HCT116 (cell line): ENCODE data around the gene FAM53B. TPM values are rescaled to one million over a fixed set of nuclear protein-coding genes. Genes with fewer than 3 reads are reported as not detected.

Source experiments
- ATAC-seq: fragments of 200-7000 bp; cut with Tn5 transposase; 2 replicates; pipeline ENCODE4 v1.9.1; 2020; ENCODE audit warnings: mild to moderate bottlenecking, moderate library complexity
- BruUV-seq: library from RNA; stranded (reverse); fragments of 400-500 nt; replicated peaks from 2 replicates; lab custom pipeline; 2021; lab: Mats Ljungman, UMichigan
- CTCF ChIA-PET: fragments of 300-600 bp; sonication (Branson Sonifier 250); formaldehyde crosslinking; loops from one replicate; lab custom pipeline; 2021; ENCODE audit warnings: antibody characterized with exemption; lab: Charles Lee
- POLR2A ChIA-PET: fragments of 300-600, 350-600 bp; sonication (Branson Sonifier 250); formaldehyde crosslinking; loops from one replicate; lab custom pipeline; 2021; ENCODE audit warnings: antibody characterized with exemption; lab: Charles Lee
- RAD21 ChIA-PET, 2 experiments: fragments of 300-600 bp; sonication (Branson Sonifier 250); formaldehyde crosslinking; loops; one replicate each; lab custom pipeline; 2023; ENCODE audit warnings: low total read pairs in 2 of 2; ENCODE audit not compliant: uncharacterized antibody in 2 of 2, unreplicated experiment in 2 of 2, low non-redundant PET in 1 of 2; lab: Charles Lee
- DNase-seq: peaks from one replicate; pipeline ENCODE4 v3.0.0-alpha.2; 2010; ENCODE audit warnings: low read depth, low spot score
- H2AFZ ChIP-seq: fragments of 200-600 bp; shearing (Covaris generic), sonication (generic); 2 replicates; pipeline ENCODE4 v1.6.1; 2017; ENCODE audit warnings: low read depth, mixed run types, mixed read lengths, antibody characterized with exemption, low read length; ENCODE audit not compliant: poor library complexity, severe bottlenecking
- H3K27ac ChIP-seq: 2 replicates; pipeline ENCODE4 v1.5.1; 2012; ENCODE audit warnings: low read depth, low read length
- H3K27me3 ChIP-seq: fragments of 200-600 bp; sonication (generic); 2 replicates; pipeline ENCODE4 v1.6.1; 2016; ENCODE audit warnings: mixed run types, low read length, mixed read lengths; ENCODE audit not compliant: insufficient read depth
- H3K36me3 ChIP-seq, 2 experiments: fragments of 200-500 bp in 1 of 2; fragments of 200-600 bp in 1 of 2; sonication (Bioruptor generic) in 1 of 2; sonication (generic) in 1 of 2; 2 replicates each; pipeline versions ENCODE4 v1.5.1 to v1.6.1; 2014 to 2016; ENCODE audit warnings: low read length in 2 of 2, inconsistent platforms in 1 of 2, mixed read lengths in 1 of 2, mixed run types in 1 of 2; ENCODE audit not compliant: insufficient read depth in 2 of 2, control insufficient read depth in 1 of 2
- H3K4me1 ChIP-seq, 2 experiments: fragments of 200-600 bp in 1 of 2; sonication (generic) in 1 of 2; 2 replicates each; pipeline versions ENCODE4 v1.5.1 to v1.6.1; 2012 to 2017; ENCODE audit warnings: low read length in 2 of 2, inconsistent platforms in 1 of 2, mild to moderate bottlenecking in 1 of 2, mixed read lengths in 1 of 2, mixed run types in 1 of 2, moderate library complexity in 1 of 2; ENCODE audit not compliant: insufficient read depth in 2 of 2, control insufficient read depth in 1 of 2
- H3K4me2 ChIP-seq: fragments of 200-600 bp; sonication (generic); 2 replicates; pipeline ENCODE4 v1.6.1; 2017; ENCODE audit warnings: mixed run types, low read length, mixed read lengths
- H3K4me3 ChIP-seq, 2 experiments: fragments of 200-600 bp in 1 of 2; sonication (generic) in 1 of 2; replicated peaks in 1 of 2; 2 replicates each; pipeline ENCODE4 v1.5.1; 2011 to 2016; ENCODE audit warnings: low read length in 2 of 2, control low read depth in 1 of 2, low read depth in 1 of 2, mild to moderate bottlenecking in 1 of 2, mixed read lengths in 1 of 2, mixed run types in 1 of 2
- H3K79me2 ChIP-seq: fragments of 200-600 bp; sonication (generic); 2 replicates; pipeline ENCODE4 v1.6.1; 2017; ENCODE audit warnings: mild to moderate bottlenecking, mixed run types, low read length, moderate library complexity, mixed read lengths; ENCODE audit not compliant: insufficient read depth
- H3K9ac ChIP-seq: fragments of 200-600 bp; sonication (generic); 2 replicates; pipeline ENCODE4 v1.6.1; 2016; ENCODE audit warnings: low read length, mixed read lengths
- H3K9me2 ChIP-seq: fragments of 200-600 bp; sonication (generic), shearing (Covaris generic); 2 replicates; pipeline ENCODE4 v1.6.1; 2017; ENCODE audit warnings: mixed run types, mild to moderate bottlenecking, moderate library complexity; ENCODE audit not compliant: insufficient read depth
- H3K9me3 ChIP-seq, 2 experiments: fragments of 200-500 bp in 1 of 2; fragments of 200-600 bp in 1 of 2; sonication (Bioruptor generic) in 1 of 2; sonication (generic) in 1 of 2; 2 replicates each; pipeline ENCODE4 v1.6.1; 2014 to 2017; ENCODE audit warnings: low read length in 2 of 2, mixed read lengths in 2 of 2, inconsistent platforms in 1 of 2, low read depth in 1 of 2, mild to moderate bottlenecking in 1 of 2, mixed run types in 1 of 2, moderate library complexity in 1 of 2; ENCODE audit not compliant: control insufficient read depth in 1 of 2, insufficient read depth in 1 of 2
- H4K20me1 ChIP-seq: fragments of 200-600 bp; sonication (generic), shearing (Covaris generic); 2 replicates; pipeline ENCODE4 v1.6.1; 2017; ENCODE audit warnings: mixed run types, mild to moderate bottlenecking, moderate library complexity; ENCODE audit not compliant: insufficient read depth
- CBX3 ChIP-seq: IDR thresholded peaks from 2 replicates; pipeline ENCODE4 v1.6.1; 2012; ENCODE audit warnings: low read depth
- CEBPB ChIP-seq: IDR thresholded peaks from 2 replicates; pipeline ENCODE4 v1.6.1; 2012; ENCODE audit warnings: low read depth
- ELF1 ChIP-seq: IDR thresholded peaks from 2 replicates; pipeline ENCODE4 v1.6.1; 2012; ENCODE audit warnings: low read depth, borderline replicate concordance
- EZH2phosphoT487 ChIP-seq: fragments of 200-600 bp; IDR thresholded peaks from 2 replicates; pipeline ENCODE4 v1.6.1; 2018; ENCODE audit warnings: antibody characterized with exemption, borderline replicate concordance
- JUND ChIP-seq: IDR thresholded peaks from 2 replicates; pipeline ENCODE4 v1.6.1; 2012
- POLR2A ChIP-seq: IDR thresholded peaks from 2 replicates; pipeline ENCODE4 v1.7.0; 2011; ENCODE audit warnings: borderline replicate concordance; ENCODE audit not compliant: insufficient read depth, insufficient read length; ENCODE audit errors: extremely low read depth
- RAD21 ChIP-seq: IDR thresholded peaks from 2 replicates; pipeline ENCODE4 v1.6.1; 2012; ENCODE audit warnings: low read depth, mild to moderate bottlenecking
- REST ChIP-seq: IDR thresholded peaks from 2 replicates; pipeline ENCODE4 v1.6.1; 2012; ENCODE audit warnings: low read depth
- SIN3A ChIP-seq: IDR thresholded peaks from 2 replicates; pipeline ENCODE4 v1.6.1; 2012; ENCODE audit warnings: low read depth
- SP1 ChIP-seq: IDR thresholded peaks from 2 replicates; pipeline ENCODE4 v1.6.1; 2012; ENCODE audit warnings: low read depth
- TCF7L2 ChIP-seq: IDR thresholded peaks from 2 replicates; pipeline ENCODE4 v1.7.0; 2011; ENCODE audit warnings: borderline replicate concordance, inconsistent platforms; ENCODE audit not compliant: insufficient read depth, insufficient read length; ENCODE audit errors: extremely low read depth
- YY1 ChIP-seq: IDR thresholded peaks from 2 replicates; pipeline ENCODE4 v1.6.1; 2011; ENCODE audit warnings: low read length, low read depth, moderate library complexity, mild to moderate bottlenecking; ENCODE audit not compliant: insufficient replicate concordance; ENCODE audit errors: extremely low read depth
- ZNF274 ChIP-seq: fragments of 200-500 bp; sonication (Bioruptor generic); IDR thresholded peaks from 2 replicates; pipeline ENCODE4 v1.6.1; 2014; ENCODE audit warnings: mild to moderate bottlenecking, low read depth, low read length, inconsistent platforms
- intact Hi-C: fragments of 100-400 bp; cut with micrococcal nuclease; formaldehyde crosslinking; loops from 2 replicates; pipeline ENCODE4 v1.10.0; 2022
- total RNA-seq: library from RNA; stranded (reverse); gene quantifications from one replicate; pipeline ENCODE4 v1.2.1, GENCODE V29; 2021; ENCODE audit not compliant: unreplicated experiment

The FAM53B gene
- total RNA-seq, 1 experiment from 2014 or later, result 19.6 TPM

GRCh38 chr10:124731551-124731950 is 12.6 kb downstream of the FAM53B start (continued):
- no peak for TF ChIP-seq REST
- no peak for TF ChIP-seq POLR2A
- no peak for TF ChIP-seq CBX3
- TF ChIP-seq CEBPB, result no peak
- TF ChIP-seq YY1, result no peak
- TF ChIP-seq RAD21, result no peak
- no peak for TF ChIP-seq ZNF274
- TF ChIP-seq TCF7L2, result no peak

DNA sequence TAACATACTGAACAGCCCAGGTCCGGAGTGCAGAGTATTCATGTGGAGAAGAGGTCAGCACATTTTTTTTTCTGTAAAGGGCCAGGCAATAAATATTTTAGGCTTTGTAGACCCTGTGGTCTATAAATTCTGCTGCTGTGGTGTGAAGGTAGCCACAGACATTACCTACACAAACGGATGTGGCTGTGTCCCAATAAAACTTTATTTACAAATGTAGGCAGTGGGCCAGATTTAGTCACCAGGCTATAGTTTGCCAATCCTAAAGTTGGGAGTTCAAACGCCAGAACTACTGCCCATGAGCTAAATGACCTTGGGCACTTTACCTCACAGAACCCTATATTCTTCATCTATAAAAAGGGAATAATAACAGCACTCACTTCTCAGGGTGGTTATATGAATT is 13.4 kb downstream of the FAM53B start:
- no TSS peak for BruUV-seq
- Histone ChIP-seq H3K4me3 (no peak overlapping the region), H3K79me2 (no peaks in the 10 kb centered on the region), H3K9ac (no peak overlapping the region), H4K20me1 (no peaks in the 10 kb centered on the region), H3K9me2 (no peaks in the 10 kb centered on the region), H3K36me3 (no peaks in the 10 kb centered on the region)
- no peak for DNase-seq
- RAD21 ChIA-PET, result no interaction called here
- no peak for TF ChIP-seq CEBPB
- TF ChIP-seq EZH2phosphoT487, result no peak
- TF ChIP-seq TCF7L2, result no peak
- no peak for TF ChIP-seq SP1
- no peak for TF ChIP-seq SIN3A
- TF ChIP-seq ELF1, result no peak
- no peak for TF ChIP-seq JUND
- TF ChIP-seq, all 23 proteins: peak for 0
- ATAC-seq, result no peak
- CTCF ChIA-PET, result interaction anchor here (0.7 to 2.1 kb wide), 2 partner anchors 11 to 201 kb away, joined by 3 to 9 read pairs; no protein-coding TSS in a partner anchor
- Histone ChIP-seq H3K4me1 (no peaks in the 10 kb centered on the region), H3K9me3 (no peaks in the 10 kb centered on the region), H3K4me2 (no peak overlapping the region), H3K27me3 (no peaks in the 10 kb centered on the region), H2AFZ (no peak overlapping the region), H3K27ac (no peak overlapping the region)
- intact Hi-C loops, result no loop called here
- POLR2A ChIA-PET, result no interaction called here
